H1 (cell line): ENCODE measurements around the gene PI4KA. TPM values are rescaled to one million over a fixed set of nuclear protein-coding genes. Genes with fewer than 3 reads are reported as not detected.

ENCODE experiments used
- CTCF ChIA-PET: fragments of 300-600 bp; sonication (Branson Sonifier 250); formaldehyde crosslinking; loops from one replicate; lab custom pipeline; 2021; ENCODE audit not compliant: partially characterized antibody; lab: Charles Lee
- POLR2A ChIA-PET: fragments of 300-600 bp; sonication (Branson Sonifier 250); formaldehyde crosslinking; loops from one replicate; lab custom pipeline; 2021; ENCODE audit warnings: inconsistent platforms; ENCODE audit not compliant: partially characterized antibody; lab: Charles Lee
- DNase-seq, 2 experiments: peaks; one replicate each; pipeline versions ENCODE4 v3.0.0 to v3.0.0-alpha.2; 2010 to 2022; ENCODE audit warnings: low spot score in 2 of 2, low read depth in 1 of 2, mixed read lengths in 1 of 2
- FAIRE-seq: peaks from 2 replicates; lab custom pipeline; 2011; peaks lifted over from hg19 to GRCh38; lab: Jason Lieb, UNC
- H2AFZ ChIP-seq: 2 replicates; pipeline ENCODE4 v1.8.1; 2012; ENCODE audit warnings: low read length, inconsistent platforms
- H2AK5ac ChIP-seq: 2 replicates; pipeline ENCODE4 v1.6.1; 2013; ENCODE audit warnings: low read depth, low read length
- H2BK120ac ChIP-seq: replicated peaks from 2 replicates; pipeline ENCODE3; 2013; ENCODE audit warnings: low read depth, low read length, inconsistent platforms
- H2BK12ac ChIP-seq: 2 replicates; pipeline ENCODE4 v1.6.1; 2013; ENCODE audit warnings: low read depth, low read length
- H2BK15ac ChIP-seq: 2 replicates; pipeline ENCODE4 v1.6.1; 2013; ENCODE audit warnings: low read length
- H2BK20ac ChIP-seq: 2 replicates; pipeline ENCODE4 v1.6.1; 2013; ENCODE audit warnings: low read length
- H2BK5ac ChIP-seq: 2 replicates; pipeline ENCODE4 v1.6.1; 2013; ENCODE audit warnings: low read depth, low read length
- H3K14ac ChIP-seq: 2 replicates; pipeline ENCODE4 v1.6.1; 2013; ENCODE audit warnings: inconsistent platforms; ENCODE audit not compliant: insufficient read length
- H3K18ac ChIP-seq: 2 replicates; pipeline ENCODE4 v1.6.1; 2013; ENCODE audit warnings: low read length; ENCODE audit errors: extremely low read depth
- H3K23ac ChIP-seq: 2 replicates; pipeline ENCODE4 v1.6.1; 2013; ENCODE audit warnings: inconsistent platforms; ENCODE audit not compliant: insufficient read length
- H3K23me2 ChIP-seq: 2 replicates; pipeline ENCODE4 v1.6.1; 2013; ENCODE audit warnings: low read depth, low read length
- H3K27ac ChIP-seq: 2 replicates; pipeline ENCODE4 v1.6.1; 2011; ENCODE audit warnings: low read depth, low read length, inconsistent platforms
- H3K27me3 ChIP-seq, 4 experiments: replicated peaks in 1 of 4; 1 replicate in 1 of 4; 2 replicates in 3 of 4; pipeline versions ENCODE4 v1.6.1 to v1.8.1; 2011 to 2013; ENCODE audit warnings: low read length in 3 of 4, mild to moderate bottlenecking in 3 of 4, inconsistent platforms in 2 of 4, mixed read lengths in 2 of 4, moderate library complexity in 1 of 4; ENCODE audit not compliant: control insufficient read depth in 3 of 4, insufficient read depth in 3 of 4; ENCODE audit errors: extremely low read depth in 1 of 4
- H3K36me3 ChIP-seq, 4 experiments: 2 replicates each; pipeline versions ENCODE4 v1.6.1 to v1.8.1; 2011 to 2013; ENCODE audit warnings: mild to moderate bottlenecking in 4 of 4, low read length in 3 of 4, moderate library complexity in 2 of 4, control low read depth in 1 of 4, inconsistent platforms in 1 of 4; ENCODE audit not compliant: insufficient read depth in 4 of 4, control insufficient read depth in 2 of 4
- H3K4ac ChIP-seq: replicated peaks from 2 replicates; pipeline ENCODE3; 2013; ENCODE audit warnings: low read length, low read depth, mixed read lengths, inconsistent platforms; ENCODE audit not compliant: insufficient read length
- H3K4me1 ChIP-seq, 4 experiments: replicated peaks in 1 of 4; 1 replicate in 1 of 4; 2 replicates in 3 of 4; pipeline versions ENCODE4 v1.6.1 to v1.8.1; 2011 to 2013; ENCODE audit warnings: low read length in 3 of 4, inconsistent platforms in 2 of 4, mixed read lengths in 1 of 4; ENCODE audit not compliant: insufficient read depth in 4 of 4, control insufficient read depth in 3 of 4
- H3K4me2 ChIP-seq, 2 experiments: 2 replicates each; pipeline versions ENCODE4 v1.6.1 to v1.8.1; 2011 to 2013; ENCODE audit warnings: low read depth in 2 of 2, low read length in 2 of 2, control low read depth in 1 of 2, inconsistent platforms in 1 of 2, mild to moderate bottlenecking in 1 of 2; ENCODE audit not compliant: insufficient read depth in 1 of 2
- H3K4me3 ChIP-seq, 4 experiments: fragments of 200-600, 300-600 bp in 1 of 4; sonication (generic), shearing (Covaris generic), sonication (Bioruptor Twin) in 1 of 4; 2 replicates each; pipeline versions ENCODE4 v1.5.1 to v1.8.1; 2011 to 2016; ENCODE audit warnings: low read length in 4 of 4, low read depth in 3 of 4, control low read depth in 2 of 4, inconsistent platforms in 2 of 4, mild to moderate bottlenecking in 2 of 4, mixed read lengths in 1 of 4, moderate library complexity in 1 of 4; ENCODE audit not compliant: insufficient read depth in 2 of 4; ENCODE audit errors: extremely low read depth in 1 of 4
- H3K56ac ChIP-seq: replicated peaks from 2 replicates; pipeline ENCODE3; 2013; ENCODE audit warnings: low read depth, mild to moderate bottlenecking, mixed read lengths, low read length, inconsistent platforms; ENCODE audit not compliant: insufficient read length
- H3K79me1 ChIP-seq: 2 replicates; pipeline ENCODE4 v1.6.1; 2013; ENCODE audit warnings: low read depth, low read length, control low read depth
- H3K79me2 ChIP-seq, 2 experiments: 2 replicates each; pipeline versions ENCODE4 v1.6.1 to v1.8.1; 2012 to 2013; ENCODE audit warnings: low read length in 2 of 2, mild to moderate bottlenecking in 2 of 2, inconsistent platforms in 1 of 2; ENCODE audit not compliant: insufficient read depth in 2 of 2, control insufficient read depth in 1 of 2
- H3K9ac ChIP-seq, 4 experiments: replicated peaks in 1 of 4; 1 replicate in 1 of 4; 2 replicates in 3 of 4; pipeline versions ENCODE4 v1.6.1 to v1.8.1; 2011 to 2013; ENCODE audit warnings: low read depth in 3 of 4, low read length in 3 of 4, control low read depth in 2 of 4, mild to moderate bottlenecking in 2 of 4, moderate library complexity in 2 of 4, inconsistent platforms in 1 of 4; ENCODE audit errors: extremely low read depth in 1 of 4
- H3K9me3 ChIP-seq, 2 experiments: 2 replicates each; pipeline versions ENCODE4 v1.6.1 to v1.8.1; 2012 to 2013; ENCODE audit warnings: mild to moderate bottlenecking in 2 of 2, moderate library complexity in 2 of 2, control low read depth in 1 of 2, inconsistent platforms in 1 of 2, low read depth in 1 of 2, low read length in 1 of 2, mixed read lengths in 1 of 2; ENCODE audit not compliant: insufficient read depth in 2 of 2
- H4K20me1 ChIP-seq, 2 experiments: replicated peaks in 1 of 2; 2 replicates each; pipeline versions ENCODE3 to v1.8.1; 2011 to 2013; ENCODE audit warnings: inconsistent platforms in 2 of 2, low read length in 2 of 2, mild to moderate bottlenecking in 1 of 2; ENCODE audit not compliant: insufficient read depth in 2 of 2, control insufficient read depth in 1 of 2
- H4K5ac ChIP-seq: 2 replicates; pipeline ENCODE4 v1.6.1; 2013; ENCODE audit warnings: low read length, low read depth, mixed read lengths, inconsistent platforms; ENCODE audit not compliant: insufficient read length
- H4K8ac ChIP-seq: 2 replicates; pipeline ENCODE4 v1.8.0; 2013; ENCODE audit warnings: mild to moderate bottlenecking, moderate library complexity, low read length, inconsistent platforms; ENCODE audit not compliant: insufficient read depth; ENCODE audit errors: extremely low read depth
- H4K91ac ChIP-seq: replicated peaks from 2 replicates; pipeline ENCODE3; 2013; ENCODE audit warnings: low read length, mixed read lengths, inconsistent platforms; ENCODE audit not compliant: insufficient read length
- ASH2L ChIP-seq: fragments of 200-600, 300-600 bp; sonication (generic); IDR thresholded peaks from one replicate; pipeline ENCODE4 v1.7.1; 2017; ENCODE audit warnings: low read length
- ATF3 ChIP-seq: IDR thresholded peaks from 2 replicates; pipeline ENCODE4 v1.6.1; 2011; ENCODE audit warnings: low read depth, mild to moderate bottlenecking, low read length; ENCODE audit not compliant: insufficient read depth
- BRCA1 ChIP-seq: IDR thresholded peaks from 2 replicates; pipeline ENCODE4 v1.6.1; 2012; ENCODE audit warnings: low read depth, low read length, improper control_type of control experiment
- CBX5 ChIP-seq: fragments of 300-800, 300-1000 bp; sonication (generic); IDR thresholded peaks from 2 replicates; pipeline ENCODE4 v1.7.1; 2016; ENCODE audit warnings: antibody characterized with exemption, low read length, low read depth
- CEBPB ChIP-seq: IDR thresholded peaks from 2 replicates; pipeline ENCODE4 v1.6.1; 2012; ENCODE audit warnings: low read depth, low read length
- CHD1 ChIP-seq: IDR thresholded peaks from 2 replicates; pipeline ENCODE4 v1.6.1; 2012; ENCODE audit warnings: low read depth, low read length, improper control_type of control experiment
- E2F6 ChIP-seq: IDR thresholded peaks from 2 replicates; pipeline ENCODE4 v1.6.1; 2012; ENCODE audit warnings: inconsistent platforms
- EP300 ChIP-seq, 2 experiments: IDR thresholded peaks; 1 replicate in 1 of 2; 2 replicates in 1 of 2; pipeline ENCODE4 v1.6.1; 2011 to 2012; ENCODE audit warnings: low read depth in 2 of 2, low read length in 2 of 2, mild to moderate bottlenecking in 2 of 2, borderline replicate concordance in 1 of 2, inconsistent platforms in 1 of 2, moderate library complexity in 1 of 2
- EZH2 ChIP-seq: fragments of 200-600 bp; sonication (generic); IDR thresholded peaks from 2 replicates; pipeline ENCODE4 v1.7.1; 2012; ENCODE audit warnings: low read depth, mild to moderate bottlenecking, moderate library complexity, low read length, inconsistent platforms; ENCODE audit not compliant: severe bottlenecking
- GABPA ChIP-seq: IDR thresholded peaks from 2 replicates; pipeline ENCODE4 v1.6.1; 2011; ENCODE audit warnings: mild to moderate bottlenecking, low read length, moderate library complexity, borderline replicate concordance; ENCODE audit not compliant: insufficient read depth
- KDM1A ChIP-seq: fragments of 200-600, 300-600 bp; sonication (generic); IDR thresholded peaks from 2 replicates; pipeline ENCODE4 v1.7.1; 2016; ENCODE audit warnings: mild to moderate bottlenecking, low read length, borderline replicate concordance
- WGBS, 2 experiments: shearing (Covaris generic) in 1 of 2; methylation state at CpG; one replicate each; pipeline versions ENCODE4 v1.1.6 to v1.1.7; 2013 to 2015; ENCODE audit warnings: low lambda C conversion rate in 2 of 2, mixed read lengths in 2 of 2, inconsistent platforms in 1 of 2, low coverage in 1 of 2, missing lambda C conversion rate in 1 of 2; ENCODE audit not compliant: insufficient replicate concordance in 2 of 2, insufficient coverage in 1 of 2, insufficient read length in 1 of 2; ENCODE audit errors: extremely low coverage in 1 of 2, missing lambda C conversion rate in 1 of 2; 5-methylcytosine and 5-hydroxymethylcytosine counted together
- polyA plus RNA-seq, 7 experiments: library from polyadenylated mRNA; depleted of rRNA in 3 of 7; stranded (reverse) in 5 of 7; unstranded in 2 of 7; fragments of >200 nt in 5 of 7; fragments of 200-250 nt in 2 of 7; gene quantifications; 1 replicate in 5 of 7; 2 replicates in 1 of 7; 4 replicates in 1 of 7; pipeline versions ENCODE4 v1.2.1 to v1.2.3, GENCODE V29; 2011 to 2013; ENCODE audit warnings: missing spikeins in 2 of 7, mixed read lengths in 2 of 7
- total RNA-seq: library from RNA; stranded (reverse); fragmentation: NEBNext Ultra II Directional; extraction: Animal tissue kit (Norgen Biotek cat#: 25700); gene quantifications from 2 replicates; pipeline ENCODE4 v1.2.1, GENCODE V29; 2021

Gene PI4KA
- total and polyA plus RNA-seq, 2 of the 8 experiments (the other 6 are each of a cell fraction or from before 2014, with no cell fraction given): 22.5 to 37.7 TPM

GRCh38 chr22:20882855-20883254, 24.2 kb upstream of the PI4KA start:
- Histone ChIP-seq H2BK20ac (no peak overlapping the region), H2BK5ac (no peak overlapping the region), H3K18ac (no peak overlapping the region), H3K27me3 (no peaks in the 10 kb centered on the region), H3K9ac (no peak overlapping the region; a peak in 1 of 7 replicates), H3K4me2 (no peak overlapping the region), H2BK15ac (no peak overlapping the region), H2BK120ac (no peak overlapping the region), H3K23me2 (peaks cover 1% of the 10 kb centered on the region; the same call in 1 of the 2 replicates), H3K9me3 (no peaks in the 10 kb centered on the region), H3K4ac (no peak overlapping the region), H4K8ac (no peak overlapping the region), H3K23ac (no peak overlapping the region), H4K20me1 (no peaks in the 10 kb centered on the region), H3K27ac (no peak overlapping the region), H3K4me1 (peaks cover 0 to 2% (median 0%) of the 10 kb centered on the region in 4 experiments; a peak in 1 of 7 replicates), H3K36me3 (peaks cover 0 to 8% (median 2%) of the 10 kb centered on the region in 4 experiments; a peak in 5 of 8 replicates), H4K91ac (no peak overlapping the region), H3K4me3 (no peak overlapping the region), H3K56ac (no peak overlapping the region), H3K14ac (no peak overlapping the region), H2BK12ac (no peak overlapping the region), H2AK5ac (no peak overlapping the region), H3K79me2 (no peaks in the 10 kb centered on the region), H4K5ac (no peak overlapping the region), H3K79me1 (no peaks in the 10 kb centered on the region)
- DNase-seq: no peak
- WGBS, 2 experiments: 89% methylated on average over 6 of the region's 6 CpGs; no CpG with 5 or more reads in 1 of the 2 experiments
- POLR2A ChIA-PET: no interaction called here
- no peak for FAIRE-seq
- TF ChIP-seq EP300 (IDR thresholded peaks at IDR 0.05; ENCODE audit: borderline replicate concordance in 1 of 2, low read depth in 2 of 2, low read length in 2 of 2): no peak
- TF ChIP-seq CBX5: no peak
- TF ChIP-seq BRCA1: no peak
- no peak for TF ChIP-seq ASH2L
- TF ChIP-seq ATF3: no peak
- no peak for TF ChIP-seq KDM1A
- TF ChIP-seq EZH2: no peak
- no peak for TF ChIP-seq GABPA
- no peak for TF ChIP-seq CEBPB
- no peak for TF ChIP-seq CHD1
- no peak for TF ChIP-seq E2F6
- TF ChIP-seq, all 59 proteins: peak for 0
- CTCF ChIA-PET: interaction anchor here (1.0 kb wide), 1 partner anchor 78 kb away, joined by 3 read pairs; no protein-coding TSS in a partner anchor
- H2AFZ ChIP-seq: no peak overlapping the region
